Loucy (cell line): ENCODE measurements around the gene MRPL42.

Experiments used
- H2AFZ ChIP-seq: fragments of 200-600 bp; sonication (generic); 2 replicates; pipeline ENCODE4 v1.6.0; 2016; ENCODE audit warnings: antibody characterized with exemption, mild to moderate bottlenecking, low read length, moderate library complexity
- H3F3A ChIP-seq: fragments of 200-600 bp; 2 replicates; pipeline ENCODE4 v1.6.0; 2016; ENCODE audit warnings: antibody characterized with exemption, low read depth, mild to moderate bottlenecking
- H3K27me3 ChIP-seq: fragments of 200-600 bp; sonication (generic); 2 replicates; pipeline ENCODE4 v1.6.1; 2014; ENCODE audit warnings: low read length, mild to moderate bottlenecking; ENCODE audit not compliant: insufficient read depth, poor library complexity, severe bottlenecking
- H3K36me3 ChIP-seq: fragments of 200-600 bp; sonication (generic); 2 replicates; pipeline ENCODE4 v1.6.1; 2016; ENCODE audit warnings: low read length; ENCODE audit not compliant: insufficient read depth
- H3K4me1 ChIP-seq: fragments of 200-600 bp; sonication (generic); 2 replicates; pipeline ENCODE4 v1.5.1; 2014; ENCODE audit warnings: low read length, mild to moderate bottlenecking; ENCODE audit not compliant: insufficient read depth, poor library complexity, severe bottlenecking
- H3K4me2 ChIP-seq: fragments of 200-600 bp; sonication (generic); 2 replicates; pipeline ENCODE4 v1.6.0; 2014; ENCODE audit warnings: antibody characterized with exemption, low read length, low read depth, mild to moderate bottlenecking; ENCODE audit not compliant: poor library complexity, severe bottlenecking
- H3K4me3 ChIP-seq: fragments of 200-600 bp; sonication (generic); 2 replicates; pipeline ENCODE4 v1.5.1; 2014; ENCODE audit warnings: low read length, mild to moderate bottlenecking, mixed read lengths; ENCODE audit not compliant: poor library complexity, severe bottlenecking
- H3K79me2 ChIP-seq: fragments of 200-600 bp; sonication (generic); 2 replicates; pipeline ENCODE4 v1.6.1; 2014; ENCODE audit warnings: low read length; ENCODE audit not compliant: insufficient read depth
- H3K9ac ChIP-seq: fragments of 200-600 bp; sonication (generic); 2 replicates; pipeline ENCODE4 v1.6.0; 2014; ENCODE audit warnings: mild to moderate bottlenecking, low read depth, low read length, moderate library complexity; ENCODE audit not compliant: poor library complexity, severe bottlenecking
- H3K9me2 ChIP-seq: fragments of 200-600 bp; sonication (generic); replicated peaks from 2 replicates; pipeline ENCODE4 v1.6.1; 2016; ENCODE audit warnings: low read depth, low read length, mixed read lengths
- H3K9me3 ChIP-seq: fragments of 200-600 bp; sonication (generic); 2 replicates; pipeline ENCODE4 v1.6.1; 2014; ENCODE audit warnings: mild to moderate bottlenecking, antibody characterized with exemption, low read length, low read depth; ENCODE audit not compliant: insufficient read depth
- H4K20me1 ChIP-seq: fragments of 200-600 bp; sonication (generic); 2 replicates; pipeline ENCODE4 v1.6.0; 2014; ENCODE audit warnings: antibody characterized with exemption, low read length, mild to moderate bottlenecking; ENCODE audit not compliant: insufficient read depth, poor library complexity, severe bottlenecking
- EZH2phosphoT487 ChIP-seq: fragments of 200-600 bp; IDR thresholded peaks from 2 replicates; pipeline ENCODE4 v1.6.1; 2018; ENCODE audit warnings: antibody characterized with exemption, mild to moderate bottlenecking, moderate library complexity, borderline replicate concordance
- TF ChIP-seq, protein P1 (sequence below): fragments of 200-600 bp; sonication (generic); conservative IDR thresholded peaks from 2 replicates; pipeline ENCODE4 v1.5.1; 2014; ENCODE audit warnings: mild to moderate bottlenecking, antibody characterized with exemption, low read length

Gene MRPL42

DNA sequence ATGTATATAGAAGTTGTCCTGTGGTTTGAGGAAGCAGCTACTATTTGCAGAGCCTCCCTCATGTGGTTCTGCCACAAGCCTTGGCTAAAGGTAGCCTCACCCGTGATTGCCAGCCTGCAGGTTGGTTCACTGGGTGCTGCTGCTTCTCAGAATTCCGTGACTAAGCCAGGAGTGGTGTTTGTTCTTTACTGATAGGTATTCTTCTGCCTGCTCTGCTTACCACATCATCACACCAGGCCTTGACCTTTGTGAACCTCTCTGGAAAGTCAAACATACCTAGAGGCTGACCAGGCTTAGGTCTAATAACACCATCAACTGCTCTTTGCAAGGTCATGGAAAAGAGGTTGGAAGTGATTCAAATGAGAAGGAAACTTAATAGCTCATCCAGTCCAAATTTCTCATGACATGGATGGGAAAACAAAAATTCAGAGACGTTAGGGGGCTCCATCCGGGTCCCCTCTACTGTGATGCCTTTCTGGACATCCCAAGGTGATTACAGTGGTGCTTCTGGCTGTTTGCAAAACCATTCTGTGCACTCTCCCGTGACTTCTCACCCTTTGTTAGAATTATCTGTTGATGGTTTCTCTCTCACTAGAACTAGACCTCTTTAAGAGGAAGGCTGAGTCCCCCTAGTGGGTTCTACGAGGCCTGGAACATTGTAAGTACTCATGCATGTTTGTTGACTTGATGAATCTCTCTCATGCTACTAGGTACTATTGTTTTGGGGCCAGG lies 96.7 kb downstream of the MRPL42 start:
- H3K9ac ChIP-seq = no peak overlapping the region
- H3K27me3 ChIP-seq = no peaks in the 10 kb centered on the region
- H4K20me1 ChIP-seq = no peaks in the 10 kb centered on the region
- no peak for TF ChIP-seq EZH2phosphoT487
- TF ChIP-seq, protein P1, sequence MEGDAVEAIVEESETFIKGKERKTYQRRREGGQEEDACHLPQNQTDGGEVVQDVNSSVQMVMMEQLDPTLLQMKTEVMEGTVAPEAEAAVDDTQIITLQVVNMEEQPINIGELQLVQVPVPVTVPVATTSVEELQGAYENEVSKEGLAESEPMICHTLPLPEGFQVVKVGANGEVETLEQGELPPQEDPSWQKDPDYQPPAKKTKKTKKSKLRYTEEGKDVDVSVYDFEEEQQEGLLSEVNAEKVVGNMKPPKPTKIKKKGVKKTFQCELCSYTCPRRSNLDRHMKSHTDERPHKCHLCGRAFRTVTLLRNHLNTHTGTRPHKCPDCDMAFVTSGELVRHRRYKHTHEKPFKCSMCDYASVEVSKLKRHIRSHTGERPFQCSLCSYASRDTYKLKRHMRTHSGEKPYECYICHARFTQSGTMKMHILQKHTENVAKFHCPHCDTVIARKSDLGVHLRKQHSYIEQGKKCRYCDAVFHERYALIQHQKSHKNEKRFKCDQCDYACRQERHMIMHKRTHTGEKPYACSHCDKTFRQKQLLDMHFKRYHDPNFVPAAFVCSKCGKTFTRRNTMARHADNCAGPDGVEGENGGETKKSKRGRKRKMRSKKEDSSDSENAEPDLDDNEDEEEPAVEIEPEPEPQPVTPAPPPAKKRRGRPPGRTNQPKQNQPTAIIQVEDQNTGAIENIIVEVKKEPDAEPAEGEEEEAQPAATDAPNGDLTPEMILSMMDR = peak; percentile 67
- H3K36me3 ChIP-seq = no peaks in the 10 kb centered on the region
- H3K9me2 ChIP-seq = no peaks in the 10 kb centered on the region
- no peaks in the 10 kb centered on the region for H3F3A ChIP-seq
- H3K4me2 ChIP-seq = no peak overlapping the region
- no peak overlapping the region for H3K4me3 ChIP-seq
- no peak overlapping the region for H2AFZ ChIP-seq
- H3K79me2 ChIP-seq = no peaks in the 10 kb centered on the region
- H3K9me3 ChIP-seq = no peaks in the 10 kb centered on the region
- H3K4me1 ChIP-seq = no peaks in the 10 kb centered on the region

DNA sequence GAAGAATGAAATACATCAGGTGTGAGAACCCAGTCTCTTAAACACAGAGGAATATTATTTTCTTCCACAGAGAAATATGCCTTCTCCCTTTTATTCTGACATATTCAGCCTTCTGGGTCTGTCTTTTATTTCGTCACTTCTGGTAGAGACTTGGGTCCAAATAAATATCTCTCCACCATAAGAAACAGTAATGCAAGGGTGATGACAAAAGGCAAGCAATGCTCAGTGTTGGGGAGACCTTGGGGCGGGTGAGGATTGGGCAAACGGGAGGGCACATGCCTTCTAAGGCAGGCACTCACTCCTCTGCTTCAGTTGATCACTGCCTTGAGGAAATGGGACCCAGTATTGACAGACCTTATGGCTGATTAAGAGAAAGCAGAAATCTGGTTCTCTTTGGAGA lies 98.4 kb downstream of the MRPL42 start:
- Histone ChIP-seq H4K20me1 (no peaks in the 10 kb centered on the region), H3K4me2 (no peak overlapping the region), H3K9me3 (no peaks in the 10 kb centered on the region), H3K79me2 (no peaks in the 10 kb centered on the region), H3K27me3 (no peaks in the 10 kb centered on the region), H3K36me3 (no peaks in the 10 kb centered on the region), H3F3A (no peaks in the 10 kb centered on the region), H3K4me3 (no peak overlapping the region), H3K9me2 (no peaks in the 10 kb centered on the region), H3K4me1 (peaks cover 4% of the 10 kb centered on the region), H2AFZ (no peak overlapping the region), H3K9ac (no peak overlapping the region)
- no peak for TF ChIP-seq EZH2phosphoT487
- TF ChIP-seq, protein P1 = no peak
